HepG2 (cell line): Measurements from ENCODE around the gene PXT1. TPM values are rescaled to one million over a fixed set of nuclear protein-coding genes. Genes with fewer than 3 reads are reported as not detected.
A peak's percentile ranks its signal among the peaks of the same experiment; 100 is the strongest.

Experiments used
- ATRX ChIP-seq: sonication (generic); formaldehyde crosslinking; IDR thresholded peaks from 2 replicates; pipeline ENCODE4 v1.4.0; 2020; ENCODE audit warnings: missing genetic modification reagents, borderline replicate concordance
- CENPX ChIP-seq: sonication (generic); formaldehyde crosslinking; IDR thresholded peaks from 2 replicates; pipeline ENCODE4 v1.9.0; 2021; ENCODE audit warnings: mild to moderate bottlenecking, missing genetic modification reagents, moderate library complexity
- HMGXB3 ChIP-seq: sonication (generic); formaldehyde crosslinking; IDR thresholded peaks from 2 replicates; pipeline ENCODE4 v1.4.0; 2020; ENCODE audit warnings: missing genetic modification reagents, borderline replicate concordance
- HOXA7 ChIP-seq: sonication (generic); formaldehyde crosslinking; IDR thresholded peaks from 2 replicates; pipeline ENCODE4 v1.8.1; 2022; ENCODE audit warnings: mild to moderate bottlenecking, missing genetic modification reagents, moderate library complexity
- MED13 ChIP-seq: sonication (generic); formaldehyde crosslinking; IDR thresholded peaks from 2 replicates; pipeline ENCODE4 v1.5.0; 2020; ENCODE audit warnings: missing genetic modification reagents
- MXD3 ChIP-seq: IDR thresholded peaks from 2 replicates; pipeline ENCODE4 v1.6.1; 2016; ENCODE audit warnings: mild to moderate bottlenecking, missing biosample characterization, missing genetic modification reagents
- NCOA1 ChIP-seq: sonication (generic); formaldehyde crosslinking; IDR thresholded peaks from 2 replicates; pipeline ENCODE4 v1.9.0; 2021; ENCODE audit warnings: missing genetic modification reagents
- NFE2L2 ChIP-seq: fragments of 150-350 bp; IDR thresholded peaks from 2 replicates; pipeline ENCODE4 v1.6.1; 2014; ENCODE audit warnings: low read length
- TFAP4 ChIP-seq: sonication (generic); IDR thresholded peaks from 2 replicates; pipeline ENCODE4 v1.6.1; 2016; ENCODE audit warnings: low read depth, borderline replicate concordance
- ZBTB20 ChIP-seq: sonication (generic); formaldehyde crosslinking; IDR thresholded peaks from 2 replicates; pipeline ENCODE4 v1.8.1; 2023; ENCODE audit warnings: missing genetic modification reagents, low read depth, mild to moderate bottlenecking, borderline replicate concordance
- ZBTB44 ChIP-seq: sonication (generic); formaldehyde crosslinking; IDR thresholded peaks from 2 replicates; pipeline ENCODE4 v1.4.0; 2020; ENCODE audit warnings: missing genetic modification reagents
- ZMAT3 ChIP-seq: sonication (generic); formaldehyde crosslinking; conservative IDR thresholded peaks from 2 replicates; pipeline ENCODE4 v1.7.0; 2021; ENCODE audit warnings: missing genetic modification reagents
- ZNF101 ChIP-seq: sonication (generic); formaldehyde crosslinking; IDR thresholded peaks from 2 replicates; pipeline ENCODE4 v1.4.0; 2020; ENCODE audit warnings: mild to moderate bottlenecking, low read depth, missing genetic modification reagents, borderline replicate concordance
- ZNF20 ChIP-seq: sonication (generic); formaldehyde crosslinking; IDR thresholded peaks from 2 replicates; pipeline ENCODE4 v1.4.0; 2020; ENCODE audit warnings: mild to moderate bottlenecking, moderate library complexity, missing genetic modification reagents
- ZNF225 ChIP-seq: sonication (generic); formaldehyde crosslinking; IDR thresholded peaks from 2 replicates; pipeline ENCODE4 v1.4.0; 2020; ENCODE audit warnings: mild to moderate bottlenecking, missing genetic modification reagents
- ZNF253 ChIP-seq: sonication (generic); formaldehyde crosslinking; IDR thresholded peaks from 2 replicates; pipeline ENCODE4 v1.8.0; 2022; ENCODE audit warnings: mild to moderate bottlenecking, missing genetic modification reagents, borderline replicate concordance
- ZNF670 ChIP-seq: sonication (generic); formaldehyde crosslinking; IDR thresholded peaks from 2 replicates; pipeline ENCODE4 v1.8.0; 2022; ENCODE audit warnings: mild to moderate bottlenecking, missing genetic modification reagents, borderline replicate concordance
- ZNF761 ChIP-seq: sonication (generic); formaldehyde crosslinking; conservative IDR thresholded peaks from 2 replicates; pipeline ENCODE4 v1.4.0; 2020; ENCODE audit warnings: mild to moderate bottlenecking, missing genetic modification reagents
- ZNF776 ChIP-seq: sonication (generic); formaldehyde crosslinking; IDR thresholded peaks from 2 replicates; pipeline ENCODE4 v1.4.0; 2020; ENCODE audit warnings: mild to moderate bottlenecking, missing genetic modification reagents
- ZNF782 ChIP-seq: sonication (generic); formaldehyde crosslinking; IDR thresholded peaks from 2 replicates; pipeline ENCODE4 v1.4.0; 2020; ENCODE audit warnings: missing genetic modification reagents, mild to moderate bottlenecking, borderline replicate concordance
- ZNF850 ChIP-seq: sonication (generic); formaldehyde crosslinking; conservative IDR thresholded peaks from 2 replicates; pipeline ENCODE4 v1.9.0; 2021; ENCODE audit warnings: mild to moderate bottlenecking, missing genetic modification reagents
- polyA plus RNA-seq, 8 experiments: library from polyadenylated mRNA; depleted of rRNA in 3 of 8; stranded (reverse) in 7 of 8; unstranded in 1 of 8; fragments of >200 nt; fragmentation: Illumina TruSeq in 4 of 8; extraction: Trizol in 4 of 8; gene quantifications; 2 replicates each; pipeline versions ENCODE4 v1.2.1 to v1.2.3, GENCODE V29; 2011 to 2016; ENCODE audit warnings: low read depth in 4 of 8, missing spikeins in 1 of 8, mixed read lengths in 1 of 8; ENCODE audit not compliant: insufficient read depth in 1 of 8
- total RNA-seq, 5 experiments: library from RNA; depleted of rRNA; stranded (reverse); fragments of >200 nt; fragmentation: Illumina TruSeq; extraction: Trizol; gene quantifications; 2 replicates each; pipeline ENCODE4 v1.2.3, GENCODE V29; 2016; ENCODE audit warnings: low read depth in 1 of 5

The PXT1 gene
- total and polyA plus RNA-seq, 2 of the 13 experiments (the other 11 are each of a cell fraction or from before 2014, with no cell fraction given) = 0.04 TPM; not detected in 1

- TF ChIP-seq ZBTB44 (no peak; the same call in 1 of the 2 replicates), ZNF253 (no peak), TFAP4 (no peak), HOXA7 (CRISPR knock-in tag) (no peak), ZNF850 (no peak), ZNF761 (no peak), ZNF101 (CRISPR knock-in tag) (no peak), ZBTB20 (0 out of 2 replicates have a peak, but pooled peaks have one; percentile 24), NCOA1 (CRISPR knock-in tag) (no peak), ZMAT3 (CRISPR knock-in tag) (no peak), ZNF225 (CRISPR knock-in tag) (no peak), HMGXB3 (CRISPR knock-in tag) (0 out of 2 replicates have a peak, but pooled peaks have one; percentile 47), ATRX (no peak), NFE2L2 (no peak), ZNF776 (CRISPR knock-in tag) (0 out of 2 replicates have a peak, but pooled peaks have one; percentile 87), ZNF20 (CRISPR knock-in tag) (no peak), MXD3 (CRISPR knock-in tag) (peak; percentile 51; the same call in 1 of the 2 replicates), MED13 (CRISPR knock-in tag) (no peak), ZNF670 (CRISPR knock-in tag) (no peak), ZNF782 (no peak), CENPX (CRISPR knock-in tag) (no peak)
These were observed 19.4 kb downstream of the PXT1 start (continued) for GRCh38 chr6:36423101-36423824.
